HG03469 (cell line): ENCODE measurements around the gene MYH1.

Experiments used
- ATAC-seq: cut with Tn5 transposase; IDR thresholded peaks from one replicate; pipeline ENCODE4 v1.9.1; 2021; ENCODE audit warnings: mild to moderate bottlenecking, moderate library complexity, moderate number of reproducible peaks; ENCODE audit not compliant: unreplicated experiment

Gene MYH1

DNA sequence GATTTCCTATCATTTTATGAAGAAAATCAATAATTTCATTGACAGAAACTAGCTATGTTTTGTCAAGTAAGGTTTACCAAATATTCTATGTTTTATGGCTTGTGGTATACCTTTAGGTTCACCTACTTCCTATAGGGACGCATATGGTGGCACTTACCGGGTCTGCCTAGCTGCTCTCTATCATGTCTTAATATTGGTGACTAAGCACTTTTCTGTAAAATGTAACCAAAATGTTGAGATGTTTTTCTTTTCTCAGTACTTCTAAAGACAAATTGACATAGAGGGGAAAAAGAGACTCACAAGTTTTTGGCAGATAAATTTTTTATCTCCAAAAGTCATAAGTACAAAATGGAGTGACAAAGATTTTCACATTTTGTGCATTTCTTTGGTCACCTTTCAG, 26.3 kb downstream of the MYH1 start:
- no peak for ATAC-seq

DNA sequence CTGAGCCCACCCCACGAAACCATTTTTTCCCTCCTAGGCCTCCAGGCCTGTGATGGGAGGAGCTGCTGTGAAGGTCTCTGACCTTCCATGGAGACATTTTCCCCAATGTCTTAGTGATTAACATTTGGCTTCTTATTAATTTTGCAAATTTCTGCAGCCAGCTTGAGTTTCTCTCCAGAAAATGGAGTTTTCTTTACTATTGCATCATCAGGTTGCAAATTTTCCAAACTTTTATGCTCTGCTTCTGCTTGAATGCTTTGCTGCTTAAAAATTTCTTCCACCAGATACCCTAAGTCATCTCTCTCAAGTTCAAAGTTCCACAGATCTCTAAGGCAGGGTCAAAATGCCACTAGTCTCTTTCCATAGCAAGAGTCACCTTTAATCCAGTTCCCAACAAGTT, 36.1 kb downstream of the MYH1 start:
- no peak for ATAC-seq

DNA sequence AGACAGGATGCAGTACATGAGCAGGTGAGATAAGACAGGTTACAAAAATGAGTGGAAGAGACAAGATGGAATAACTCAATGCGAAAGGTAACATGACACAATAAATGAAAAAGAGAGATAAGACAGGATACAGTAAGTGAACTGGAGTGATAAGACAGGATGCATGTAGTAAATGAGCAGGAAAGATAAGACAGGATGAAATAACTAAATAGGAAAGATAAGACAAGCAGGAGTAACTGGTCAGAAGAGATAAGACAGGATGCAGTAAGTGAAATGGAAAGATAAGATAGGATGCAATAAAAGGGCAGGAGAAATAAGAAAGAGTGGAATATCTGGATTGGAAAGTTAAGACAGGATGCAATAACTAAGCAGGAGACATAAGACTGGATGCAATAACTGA, 40.6 kb downstream of the MYH1 start:
- ATAC-seq, result no peak

DNA sequence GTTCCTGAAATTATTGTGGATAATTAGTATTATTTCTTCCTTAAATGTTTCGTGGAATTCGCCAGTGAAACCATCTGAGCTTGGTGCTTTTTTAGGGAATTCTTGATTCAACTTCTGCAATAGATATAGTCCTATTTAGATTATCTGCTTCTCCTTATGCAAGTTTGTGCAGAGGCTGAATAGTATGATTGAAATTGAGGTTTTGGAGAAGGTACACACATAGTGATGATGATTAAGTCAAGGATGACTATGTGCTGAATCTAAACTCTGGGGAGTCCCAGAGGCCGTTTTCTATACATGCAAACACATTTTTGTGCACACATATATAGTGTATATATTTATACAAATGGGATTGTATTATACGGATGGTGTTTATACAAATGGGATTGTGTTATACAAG, 43.8 kb downstream of the MYH1 start:
- ATAC-seq, result no peak

DNA sequence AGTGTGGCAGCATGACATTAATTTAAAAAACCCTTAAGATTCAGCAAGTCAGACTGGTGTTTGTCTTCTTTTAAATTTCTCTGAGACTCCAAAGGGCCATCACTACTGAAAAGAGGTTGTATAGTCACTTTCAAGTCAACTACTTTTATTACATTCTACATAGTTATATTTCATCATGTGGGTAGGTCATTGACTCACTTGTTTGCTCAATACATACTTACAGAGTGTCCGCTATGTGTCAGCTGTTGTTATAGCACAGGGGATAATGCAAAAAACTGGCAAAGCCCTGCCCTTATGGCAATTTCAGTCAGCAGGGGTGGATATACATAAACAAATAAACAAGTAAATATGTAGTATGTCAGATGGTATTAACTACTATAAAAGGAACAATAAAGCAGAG, 46.5 kb downstream of the MYH1 start:
- no peak for ATAC-seq

DNA sequence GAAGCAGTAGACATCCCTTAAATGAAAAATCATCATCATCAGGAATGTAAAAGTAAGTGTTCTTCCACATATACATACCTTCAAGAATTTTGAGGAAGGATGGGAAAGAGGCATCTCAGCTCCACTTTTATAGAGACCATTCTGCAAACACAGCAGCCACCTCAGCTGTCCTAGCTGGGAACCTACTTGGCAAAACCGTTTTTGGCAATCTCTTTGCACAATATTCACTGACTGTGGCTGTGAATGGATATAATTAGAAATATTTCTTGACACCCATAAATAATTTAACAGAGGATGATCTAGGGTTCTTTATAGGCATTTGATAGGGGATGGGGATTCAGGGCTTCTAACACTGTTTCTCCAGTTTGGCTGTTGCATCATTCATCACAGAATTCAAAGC, 48.9 kb downstream of the MYH1 start, which contains the start of gene MYH4:
Gene MYH4 (minus strand): TSS at position 101 of the 400 bp plus-strand sequence. CDS start 2,814 bp downstream, outside the sequence.
- no peak for ATAC-seq

DNA sequence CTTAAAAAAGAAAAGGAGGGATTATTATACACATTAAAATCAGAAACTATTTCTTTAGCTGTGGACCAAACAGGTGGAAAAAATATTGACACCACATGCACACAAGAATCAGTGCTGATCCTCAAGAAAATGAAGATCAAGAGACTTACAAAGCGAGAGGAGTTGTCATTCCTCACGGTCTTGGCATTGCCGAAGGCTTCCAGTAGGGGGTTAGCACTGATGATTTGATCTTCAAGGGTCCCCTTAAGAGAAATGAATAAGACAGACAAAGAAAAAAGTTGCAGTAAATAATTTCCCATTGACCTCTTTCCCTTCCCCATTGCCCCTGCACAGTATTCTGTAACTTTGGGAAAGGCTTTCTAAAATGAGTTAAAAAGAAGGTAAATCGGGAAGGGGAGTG, 54.9 kb downstream of the MYH1 start:
- no peak for ATAC-seq

DNA sequence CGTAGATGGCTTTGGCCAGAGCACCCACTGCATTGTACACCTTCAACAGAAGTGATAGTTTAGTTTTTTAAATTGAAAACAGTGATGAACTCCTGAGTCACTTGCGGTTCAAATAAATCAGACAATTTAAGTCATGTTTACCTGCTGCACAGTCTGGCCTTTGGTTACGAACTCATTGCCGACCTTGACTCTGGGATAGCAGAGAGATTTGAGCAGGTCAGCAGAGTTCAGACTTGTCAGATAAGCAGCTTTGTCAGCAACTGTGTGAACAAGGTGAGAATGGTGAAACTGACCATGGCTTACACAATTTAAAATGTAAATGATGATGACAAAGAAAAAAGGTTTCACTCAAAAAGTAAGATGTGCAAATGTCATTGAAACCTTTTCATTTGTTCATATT, 58.3 kb downstream of the MYH1 start:
- no peak for ATAC-seq

DNA sequence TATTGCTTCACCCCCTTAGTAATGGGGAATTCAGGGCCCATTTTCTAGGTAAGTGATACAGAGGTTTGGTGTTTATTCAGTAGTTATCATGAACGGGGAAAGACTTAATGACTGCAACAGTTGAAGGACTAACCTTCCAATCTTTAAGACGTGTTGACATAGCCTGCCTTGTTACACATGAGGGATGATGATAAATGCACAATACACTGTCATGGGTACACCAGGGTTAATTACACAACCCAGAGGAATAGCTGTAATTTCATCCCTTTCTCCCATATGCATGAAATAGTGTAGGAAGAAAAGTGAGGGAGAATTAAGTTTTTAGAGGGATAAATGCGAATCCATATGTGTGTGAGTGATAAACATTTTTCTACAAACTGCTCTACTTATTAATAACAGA, 59.6 kb downstream of the MYH1 start:
- no peak for ATAC-seq

DNA sequence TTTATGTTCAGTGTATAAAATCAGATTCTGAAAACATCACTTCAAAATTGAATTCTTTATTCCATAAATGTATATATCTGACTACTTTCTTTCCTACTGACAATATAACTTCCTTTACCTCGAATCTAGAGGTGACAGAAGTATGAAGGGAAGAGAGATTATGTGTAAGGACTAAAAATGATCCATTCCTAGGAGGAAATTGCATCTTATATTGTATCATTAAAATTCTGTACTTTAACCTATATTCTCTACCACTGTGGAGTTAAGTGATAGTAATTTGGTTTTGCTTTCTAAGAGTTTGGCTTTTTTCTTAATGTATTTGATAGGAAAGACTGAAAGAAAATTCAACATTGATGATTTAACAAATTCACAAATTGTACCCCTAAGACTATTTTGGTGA, 60.4 kb downstream of the MYH1 start:
- ATAC-seq, result no peak

DNA sequence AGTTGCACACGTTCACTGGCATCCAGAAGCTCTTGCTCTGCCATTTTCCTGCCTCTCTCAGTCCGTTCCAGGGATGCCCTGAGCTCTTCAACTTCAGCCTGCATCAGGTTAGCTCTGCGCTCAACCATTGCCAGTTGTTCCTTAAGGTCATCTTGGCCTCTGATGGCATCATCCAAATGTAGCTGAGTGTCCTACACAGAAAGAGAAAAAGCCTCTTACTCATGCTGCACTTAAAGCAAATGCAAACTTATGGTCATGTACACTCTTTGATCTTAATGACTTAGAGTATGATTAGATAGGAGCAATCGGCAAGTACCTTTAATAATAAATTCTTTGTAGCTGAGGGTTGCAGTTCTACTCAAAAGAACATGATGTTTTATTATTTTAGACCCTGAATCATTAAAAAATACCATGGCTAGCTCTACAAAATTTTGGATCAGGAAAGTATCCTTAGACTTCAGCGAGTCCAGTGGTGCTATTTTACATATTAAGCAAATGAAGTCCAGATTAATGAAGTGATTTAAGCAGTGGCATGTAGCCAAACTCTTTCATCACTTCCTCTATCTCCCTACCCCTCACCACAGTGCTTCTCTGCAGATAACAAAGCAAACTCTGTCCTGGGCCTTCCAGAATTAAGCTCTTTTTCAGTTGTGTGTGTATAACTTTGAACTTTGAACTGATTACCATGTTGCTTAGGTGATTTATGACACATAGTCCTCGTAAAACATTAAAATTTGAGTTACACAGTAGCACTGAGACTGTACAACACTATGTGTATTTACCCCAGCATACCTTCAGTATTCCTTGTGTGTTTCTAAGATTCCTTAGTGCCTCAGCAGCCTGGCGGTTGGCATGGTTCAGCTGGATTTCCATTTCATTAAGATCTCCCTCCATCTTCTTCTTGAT, 71.1 kb downstream of the MYH1 start:
- no peak for ATAC-seq
